Measurements from ENCODE around the gene TP63. TPM values are rescaled to one million over a fixed set of nuclear protein-coding genes. Genes with fewer than 3 reads are reported as not detected.
A peak's percentile ranks its signal among the peaks of the same experiment; 100 is the strongest.

TP63 gene
- total and polyA plus RNA-seq, 3 donors from 2014 or later: 5.2 to 10.5 (median 6.0) TPM

DNA sequence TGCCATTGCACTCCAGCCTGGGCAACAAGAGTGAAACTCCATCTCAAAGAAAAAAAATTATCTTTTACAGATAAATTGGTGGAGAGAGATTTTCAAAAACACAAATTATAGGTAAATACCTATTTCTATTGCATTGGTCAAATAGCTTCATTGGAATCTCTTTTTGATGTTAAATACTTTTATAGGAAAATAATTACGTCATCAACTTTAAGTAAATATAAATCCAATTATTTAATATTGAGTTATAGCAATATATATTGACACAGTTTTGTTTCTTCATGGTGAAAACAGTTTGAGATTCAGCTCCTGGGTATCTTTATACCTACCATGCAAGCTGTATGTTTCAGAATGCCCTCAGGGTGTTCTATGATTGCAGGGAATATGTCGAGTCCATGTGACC, 172.1 kb downstream of the TP63 start:
- Histone ChIP-seq H3K4me1 (no peaks in the 10 kb centered on the region), H3K27ac (no peak overlapping the region), H3K4me3 (no peak overlapping the region), H3K9me3 (no peaks in the 10 kb centered on the region), H3K27me3 (no peaks in the 10 kb centered on the region), H3K36me3 (ENCODE audit: low read depth, missing control alignments) (no peaks in the 10 kb centered on the region)
- DNase-seq: no peak
- TF ChIP-seq, protein P1, sequence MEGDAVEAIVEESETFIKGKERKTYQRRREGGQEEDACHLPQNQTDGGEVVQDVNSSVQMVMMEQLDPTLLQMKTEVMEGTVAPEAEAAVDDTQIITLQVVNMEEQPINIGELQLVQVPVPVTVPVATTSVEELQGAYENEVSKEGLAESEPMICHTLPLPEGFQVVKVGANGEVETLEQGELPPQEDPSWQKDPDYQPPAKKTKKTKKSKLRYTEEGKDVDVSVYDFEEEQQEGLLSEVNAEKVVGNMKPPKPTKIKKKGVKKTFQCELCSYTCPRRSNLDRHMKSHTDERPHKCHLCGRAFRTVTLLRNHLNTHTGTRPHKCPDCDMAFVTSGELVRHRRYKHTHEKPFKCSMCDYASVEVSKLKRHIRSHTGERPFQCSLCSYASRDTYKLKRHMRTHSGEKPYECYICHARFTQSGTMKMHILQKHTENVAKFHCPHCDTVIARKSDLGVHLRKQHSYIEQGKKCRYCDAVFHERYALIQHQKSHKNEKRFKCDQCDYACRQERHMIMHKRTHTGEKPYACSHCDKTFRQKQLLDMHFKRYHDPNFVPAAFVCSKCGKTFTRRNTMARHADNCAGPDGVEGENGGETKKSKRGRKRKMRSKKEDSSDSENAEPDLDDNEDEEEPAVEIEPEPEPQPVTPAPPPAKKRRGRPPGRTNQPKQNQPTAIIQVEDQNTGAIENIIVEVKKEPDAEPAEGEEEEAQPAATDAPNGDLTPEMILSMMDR (IDR thresholded peaks at IDR 0.05): no peak
- TF ChIP-seq POLR2A (IDR thresholded peaks at IDR 0.05): no peak
- intact Hi-C loops (cut with DNase I; ENCODE audit: low total_unique reads): no loop called here
- 94 to 95% methylated on average over 2 of the region's 2 CpGs for WGBS, 2 donors

DNA sequence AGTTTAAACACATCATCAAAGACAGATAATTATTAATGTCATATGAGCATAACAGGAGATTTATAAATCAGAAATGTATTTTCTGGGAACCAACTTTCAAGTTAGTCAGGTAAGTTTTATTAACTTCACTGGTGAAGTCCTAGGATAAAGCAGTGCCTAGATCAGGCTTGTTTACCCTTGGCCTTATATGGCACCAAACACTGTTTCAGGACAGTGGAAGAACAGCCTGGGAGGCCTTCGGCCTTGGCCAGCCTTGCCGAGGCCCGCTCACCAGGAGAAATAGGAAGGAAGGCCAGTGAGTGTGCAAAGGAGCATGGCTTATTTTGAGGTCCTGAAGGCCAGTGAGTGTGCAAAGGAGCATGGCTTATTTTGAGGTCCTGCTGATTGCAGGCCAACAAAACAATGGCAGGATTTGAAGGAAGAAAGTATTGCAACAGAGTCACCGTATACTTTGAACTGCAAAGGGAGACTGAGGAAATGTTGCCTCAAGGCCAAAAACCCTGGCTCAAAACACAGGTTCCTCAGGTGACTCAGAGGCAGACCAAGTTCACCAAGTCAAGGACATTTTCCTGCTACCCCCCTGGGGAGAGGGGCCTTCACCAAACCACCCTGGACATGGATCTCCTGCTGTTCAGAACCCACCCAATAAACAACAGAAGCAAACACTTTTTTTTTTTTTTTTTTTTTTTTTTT, 174.3 kb downstream of the TP63 start:
- Histone ChIP-seq H3K27ac (no peak overlapping the region), H3K36me3 (ENCODE audit: low read depth, missing control alignments) (no peaks in the 10 kb centered on the region), H3K4me3 (no peak overlapping the region), H3K9me3 (no peaks in the 10 kb centered on the region), H3K4me1 (no peaks in the 10 kb centered on the region), H3K27me3 (no peaks in the 10 kb centered on the region)
- TF ChIP-seq, protein P1 (IDR thresholded peaks at IDR 0.05): no peak
- no peak for TF ChIP-seq POLR2A (IDR thresholded peaks at IDR 0.05)
- DNase-seq: no peak
- intact Hi-C loops (cut with DNase I; ENCODE audit: low total_unique reads): no loop called here
- WGBS, 2 donors: 67 to 76% methylated on average over 4 of the region's 4 CpGs

DNA sequence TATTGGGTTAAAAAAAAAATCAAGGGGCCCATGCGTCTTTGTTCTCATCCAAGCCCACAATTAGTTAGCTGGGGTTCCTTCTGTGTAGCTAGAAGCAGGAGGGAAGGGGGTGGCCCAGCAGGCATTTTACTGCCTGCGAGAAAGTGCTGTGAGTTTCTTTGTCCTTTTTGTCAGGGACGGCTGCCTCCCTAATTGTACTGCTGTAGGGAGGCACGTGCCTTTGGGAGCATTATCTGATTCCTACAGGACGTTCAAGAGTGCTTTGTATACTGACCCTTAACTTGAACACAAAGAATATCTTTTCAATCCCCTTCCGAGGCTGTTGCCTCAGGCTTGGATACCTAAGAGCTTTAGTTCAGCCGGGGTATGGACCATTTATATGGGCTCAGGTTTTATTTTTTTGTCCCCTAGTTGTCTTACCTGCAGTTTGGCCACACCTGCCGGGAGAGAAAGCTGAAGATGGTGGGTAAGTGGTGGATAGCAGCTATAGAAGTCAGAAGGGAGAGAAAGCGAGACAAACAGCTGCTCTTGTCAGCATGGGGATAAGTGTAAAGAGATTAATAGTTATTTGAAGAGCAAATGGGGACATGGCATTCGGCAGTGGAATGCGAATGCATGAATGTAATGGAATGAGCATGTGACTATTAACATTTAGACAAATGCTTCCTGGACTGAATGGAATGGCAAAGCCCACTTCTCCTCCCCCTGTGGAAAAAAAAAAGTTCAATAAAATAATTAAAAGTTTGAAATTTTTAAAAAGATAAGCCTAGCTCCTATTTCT, 175.2 kb downstream of the TP63 start:
- no peaks in the 10 kb centered on the region for H3K27me3 ChIP-seq
- intact Hi-C loops (cut with DNase I; ENCODE audit: low total_unique reads): no loop called here
- H3K4me3 ChIP-seq: no peak overlapping the region
- no peaks in the 10 kb centered on the region for H3K36me3 ChIP-seq (ENCODE audit: low read depth, missing control alignments)
- H3K4me1 ChIP-seq: no peaks in the 10 kb centered on the region
- H3K9me3 ChIP-seq: no peaks in the 10 kb centered on the region
- no peak for DNase-seq
- H3K27ac ChIP-seq: no peak overlapping the region
- WGBS, 2 donors: 53 to 58% methylated on average over 11 of the region's 11 CpGs
- TF ChIP-seq, protein P1 (IDR thresholded peaks at IDR 0.05): no peak
- no peak for TF ChIP-seq POLR2A (IDR thresholded peaks at IDR 0.05)

DNA sequence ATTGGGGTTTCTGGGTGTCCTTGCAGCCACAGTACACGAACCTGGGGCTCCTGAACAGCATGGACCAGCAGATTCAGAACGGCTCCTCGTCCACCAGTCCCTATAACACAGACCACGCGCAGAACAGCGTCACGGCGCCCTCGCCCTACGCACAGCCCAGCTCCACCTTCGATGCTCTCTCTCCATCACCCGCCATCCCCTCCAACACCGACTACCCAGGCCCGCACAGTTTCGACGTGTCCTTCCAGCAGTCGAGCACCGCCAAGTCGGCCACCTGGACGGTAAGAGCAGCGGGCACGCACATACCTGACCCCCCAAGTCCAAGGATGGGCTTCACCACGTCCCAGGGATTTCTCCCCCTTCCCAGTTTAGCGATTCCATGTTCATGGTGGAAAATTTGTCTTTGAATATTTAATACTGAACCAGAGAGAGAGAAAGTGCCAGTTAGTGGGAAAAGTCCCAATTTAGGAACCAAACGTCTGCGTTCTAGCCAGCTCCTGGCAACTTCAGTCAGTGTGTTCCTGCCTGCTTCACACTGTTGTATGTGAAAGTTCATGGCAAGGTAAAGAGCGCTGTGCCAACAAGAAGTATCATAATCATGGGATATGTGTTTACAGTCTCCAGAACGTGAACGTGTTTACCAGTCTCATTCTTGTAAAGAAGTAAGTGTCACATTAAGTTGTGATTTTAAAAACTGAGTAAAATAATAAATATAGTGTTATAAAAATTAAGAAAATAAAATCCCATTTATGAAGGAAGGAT, 177.2 kb downstream of the TP63 start:
- Histone ChIP-seq H3K9me3 (no peaks in the 10 kb centered on the region), H3K27me3 (no peaks in the 10 kb centered on the region), H3K36me3 (ENCODE audit: low read depth, missing control alignments) (no peaks in the 10 kb centered on the region), H3K27ac (no peak overlapping the region), H3K4me3 (no peak overlapping the region), H3K4me1 (no peaks in the 10 kb centered on the region)
- peak; percentile 23 for DNase-seq
- no peak for TF ChIP-seq POLR2A (IDR thresholded peaks at IDR 0.05)
- TF ChIP-seq, protein P1 (IDR thresholded peaks at IDR 0.05): no peak
- intact Hi-C loops (cut with DNase I; ENCODE audit: low total_unique reads): no loop called here
- 69 to 86% methylated on average over 28 to 29 of the region's 29 CpGs for WGBS, 2 donors
